ENCODE results near the gene ADAM12. TPM values are rescaled to one million over a fixed set of nuclear protein-coding genes. Genes with fewer than 3 reads are reported as not detected.

Gene ADAM12
- total RNA-seq, 2 donors from 2014 or later, result 0.46 TPM; not detected in 1

- DNase-seq, result no peak
These were observed 197.1 kb downstream of the ADAM12 start for GRCh38 chr10:126191192-126191591.

GRCh38 chr10:126188679-126189200 lies 199.5 kb downstream of the ADAM12 start:
- H3K27me3 Mint-ChIP-seq (ENCODE audit: insufficient read depth), result peaks cover 7% of the 10 kb centered on the region
- no peaks in the 10 kb centered on the region for H3K4me1 Mint-ChIP-seq
- no peak overlapping the region for H3K4me3 Mint-ChIP-seq
- no peaks in the 10 kb centered on the region for H3K4me1 ChIP-seq (ENCODE audit: control insufficient read depth, insufficient read depth, low read length)
- no peaks in the 10 kb centered on the region for H3K9me3 ChIP-seq (ENCODE audit: control insufficient read depth, low read length)
- H3K36me3 ChIP-seq (ENCODE audit: control insufficient read depth, insufficient read depth, low read length), result no peaks in the 10 kb centered on the region
- no peak for DNase-seq
- H3K27ac ChIP-seq (ENCODE audit: low read depth, low read length), result no peak overlapping the region
- no peaks in the 10 kb centered on the region for H3K27me3 ChIP-seq (ENCODE audit: control insufficient read depth, insufficient read depth, low read length, poor library complexity, severe bottlenecking)
- H3K36me3 Mint-ChIP-seq (ENCODE audit: low read depth), result no peaks in the 10 kb centered on the region
- WGBS, 2 experiments (ENCODE audit: insufficient coverage in 1 of 2, insufficient read length in 1 of 2), result 88 to 100% methylated on average over 1 to 3 of the region's 3 CpGs
- H3K9me3 Mint-ChIP-seq, result no peaks in the 10 kb centered on the region
- no peak overlapping the region for H3K27ac Mint-ChIP-seq
- no peak for TF ChIP-seq CTCF (conservative IDR thresholded peaks at IDR 0.05)
- H3K9ac ChIP-seq (ENCODE audit: extremely low read depth, low read length, poor library complexity, severe bottlenecking), result no peak overlapping the region
- H3K4me3 ChIP-seq (ENCODE audit: low read length), result no peak overlapping the region

More at GRCh38 chr10:126191192-126191591, 197.1 kb downstream of the ADAM12 start:
- no peaks in the 10 kb centered on the region for H3K36me3 Mint-ChIP-seq (ENCODE audit: low read depth)
- H3K27me3 Mint-ChIP-seq (ENCODE audit: insufficient read depth), result peaks cover 7% of the 10 kb centered on the region
- no peaks in the 10 kb centered on the region for H3K27me3 ChIP-seq (ENCODE audit: control insufficient read depth, insufficient read depth, low read length, poor library complexity, severe bottlenecking)
- H3K4me3 Mint-ChIP-seq, result no peak overlapping the region
- no peak overlapping the region for H3K4me3 ChIP-seq (ENCODE audit: low read length)
- no peaks in the 10 kb centered on the region for H3K4me1 Mint-ChIP-seq
- no peak overlapping the region for H3K9ac ChIP-seq (ENCODE audit: extremely low read depth, low read length, poor library complexity, severe bottlenecking)
- no peak for TF ChIP-seq CTCF (conservative IDR thresholded peaks at IDR 0.05)
- no peaks in the 10 kb centered on the region for H3K9me3 Mint-ChIP-seq
- H3K36me3 ChIP-seq (ENCODE audit: control insufficient read depth, insufficient read depth, low read length), result no peaks in the 10 kb centered on the region
- H3K27ac ChIP-seq (ENCODE audit: low read depth, low read length), result no peak overlapping the region
- H3K4me1 ChIP-seq (ENCODE audit: control insufficient read depth, insufficient read depth, low read length), result no peaks in the 10 kb centered on the region
- H3K9me3 ChIP-seq (ENCODE audit: control insufficient read depth, low read length), result no peaks in the 10 kb centered on the region
- no peak overlapping the region for H3K27ac Mint-ChIP-seq
- 94 to 96% methylated on average over 3 to 4 of the region's 4 CpGs for WGBS, 2 experiments (ENCODE audit: insufficient coverage in 1 of 2, insufficient read length in 1 of 2)

GRCh38 chr10:126187399-126187798 lies 200.9 kb downstream of the ADAM12 start:
- Histone ChIP-seq H3K4me3 (ENCODE audit: low read length) (no peak overlapping the region), H3K36me3 (ENCODE audit: control insufficient read depth, insufficient read depth, low read length) (no peaks in the 10 kb centered on the region), H3K4me1 (ENCODE audit: control insufficient read depth, insufficient read depth, low read length) (no peaks in the 10 kb centered on the region), H3K9me3 (ENCODE audit: control insufficient read depth, low read length) (no peaks in the 10 kb centered on the region), H3K27me3 (ENCODE audit: control insufficient read depth, insufficient read depth, low read length, poor library complexity, severe bottlenecking) (no peaks in the 10 kb centered on the region), H3K9ac (ENCODE audit: extremely low read depth, low read length, poor library complexity, severe bottlenecking) (no peak overlapping the region), H3K27ac (ENCODE audit: low read depth, low read length) (no peak overlapping the region)
- no peaks in the 10 kb centered on the region for H3K4me1 Mint-ChIP-seq
- peak; percentile 27 for TF ChIP-seq CTCF (conservative IDR thresholded peaks at IDR 0.05)
- DNase-seq, result no peak
- no peak overlapping the region for H3K27ac Mint-ChIP-seq
- no peaks in the 10 kb centered on the region for H3K9me3 Mint-ChIP-seq
- H3K36me3 Mint-ChIP-seq (ENCODE audit: low read depth), result no peaks in the 10 kb centered on the region
- 89 to 100% methylated on average over 2 to 5 of the region's 5 CpGs for WGBS, 2 experiments (ENCODE audit: insufficient coverage in 1 of 2, insufficient read length in 1 of 2)
- H3K4me3 Mint-ChIP-seq, result no peak overlapping the region
- peaks cover 7% of the 10 kb centered on the region for H3K27me3 Mint-ChIP-seq (ENCODE audit: insufficient read depth)

All from endodermal cell (in vitro differentiated cells).